Parathyroid adenoma (tissue), 2 donors: Measurements from ENCODE around the gene PYGB.

Experiments
- H2AFZ ChIP-seq: fragments of 300-600 bp; sonication (generic); one replicate; pipeline ENCODE4 v1.7.0; 2017; ENCODE audit warnings: antibody characterized with exemption, mild to moderate bottlenecking
- H3K27ac ChIP-seq: fragments of 300-600 bp; sonication (generic); one replicate; pipeline ENCODE4 v1.7.0; 2017
- H3K27me3 ChIP-seq: fragments of 300-600 bp; sonication (generic); one replicate; pipeline ENCODE4 v1.7.0; 2017; ENCODE audit warnings: low read length; ENCODE audit not compliant: control insufficient read depth, insufficient read depth
- H3K36me3 ChIP-seq: fragments of 300-600 bp; sonication (generic); one replicate; pipeline ENCODE4 v1.7.0; 2017; ENCODE audit warnings: low read length; ENCODE audit not compliant: control insufficient read depth, insufficient read depth
- H3K4me1 ChIP-seq: fragments of 300-600 bp; sonication (generic); one replicate; pipeline ENCODE4 v1.7.0; 2017; ENCODE audit warnings: control low read depth
- H3K4me2 ChIP-seq: fragments of 300-600 bp; sonication (generic); one replicate; pipeline ENCODE4 v1.7.0; 2017; ENCODE audit warnings: low read length
- H3K4me3 ChIP-seq: fragments of 300-600 bp; sonication (generic); one replicate; pipeline ENCODE4 v1.7.0; 2017; ENCODE audit warnings: low read depth, low read length
- H3K79me2 ChIP-seq: fragments of 300-600 bp; sonication (generic); one replicate; pipeline ENCODE4 v1.7.0; 2017; ENCODE audit warnings: control low read depth
- H3K9ac ChIP-seq: fragments of 300-600 bp; sonication (generic); one replicate; pipeline ENCODE4 v1.7.0; 2017; ENCODE audit warnings: mild to moderate bottlenecking
- H3K9me3 ChIP-seq: fragments of 300-600 bp; sonication (generic); one replicate; pipeline ENCODE4 v1.7.0; 2017; ENCODE audit warnings: low read length; ENCODE audit not compliant: control insufficient read depth
- TF ChIP-seq, protein P1 (sequence below): fragments of 300-600 bp; sonication (generic); IDR thresholded peaks from one replicate; pipeline ENCODE4 v1.7.0; 2017; ENCODE audit warnings: antibody characterized with exemption, mild to moderate bottlenecking
- donor health status: primary hyperparathyroidism.

PYGB gene

DNA sequence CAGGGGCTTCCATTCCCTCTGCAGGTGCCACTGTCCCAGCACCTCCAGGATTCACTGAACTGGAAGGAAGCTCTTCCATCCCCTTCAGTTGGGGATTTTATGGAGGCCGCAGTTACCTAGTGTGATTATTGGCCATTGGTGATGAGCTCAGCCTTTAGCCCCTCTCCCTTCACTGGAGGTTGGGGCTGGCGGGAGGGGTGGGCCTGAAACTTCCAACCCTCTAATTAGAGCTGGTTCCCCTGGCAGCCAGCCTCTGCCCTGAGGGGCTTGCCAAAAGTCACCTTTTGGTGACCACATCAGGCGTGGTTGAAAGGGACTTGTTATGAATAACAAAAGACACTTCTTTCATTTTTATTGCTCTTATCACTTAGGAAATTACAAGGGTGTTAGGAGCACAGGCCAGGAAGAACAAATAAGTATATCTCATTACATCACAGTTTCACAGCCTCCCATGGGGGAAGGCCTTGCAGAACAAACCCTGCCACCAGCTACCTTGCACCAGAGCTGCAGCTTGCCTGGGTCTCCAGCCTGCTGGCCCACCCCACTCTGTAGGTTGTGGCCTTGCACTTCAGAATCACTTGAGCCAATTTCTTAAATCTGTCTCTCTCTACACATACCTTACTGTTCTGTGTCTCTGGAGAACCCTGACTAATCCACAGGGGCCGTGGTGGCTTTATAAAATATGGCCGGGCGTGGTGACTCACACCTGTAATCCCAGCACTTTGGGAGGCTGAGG lies 5.0 kb downstream of the PYGB start:
- Histone ChIP-seq H3K4me1 (peaks cover 7% of the 10 kb centered on the region), H3K36me3 (no peaks in the 10 kb centered on the region), H2AFZ (no peak overlapping the region), H3K27ac (no peak overlapping the region), H3K79me2 (peaks cover 35% of the 10 kb centered on the region), H3K9me3 (no peaks in the 10 kb centered on the region), H3K9ac (no peak overlapping the region), H3K4me3 (no peak overlapping the region), H3K4me2 (no peak overlapping the region), H3K27me3 (no peaks in the 10 kb centered on the region)
- TF ChIP-seq, protein P1, sequence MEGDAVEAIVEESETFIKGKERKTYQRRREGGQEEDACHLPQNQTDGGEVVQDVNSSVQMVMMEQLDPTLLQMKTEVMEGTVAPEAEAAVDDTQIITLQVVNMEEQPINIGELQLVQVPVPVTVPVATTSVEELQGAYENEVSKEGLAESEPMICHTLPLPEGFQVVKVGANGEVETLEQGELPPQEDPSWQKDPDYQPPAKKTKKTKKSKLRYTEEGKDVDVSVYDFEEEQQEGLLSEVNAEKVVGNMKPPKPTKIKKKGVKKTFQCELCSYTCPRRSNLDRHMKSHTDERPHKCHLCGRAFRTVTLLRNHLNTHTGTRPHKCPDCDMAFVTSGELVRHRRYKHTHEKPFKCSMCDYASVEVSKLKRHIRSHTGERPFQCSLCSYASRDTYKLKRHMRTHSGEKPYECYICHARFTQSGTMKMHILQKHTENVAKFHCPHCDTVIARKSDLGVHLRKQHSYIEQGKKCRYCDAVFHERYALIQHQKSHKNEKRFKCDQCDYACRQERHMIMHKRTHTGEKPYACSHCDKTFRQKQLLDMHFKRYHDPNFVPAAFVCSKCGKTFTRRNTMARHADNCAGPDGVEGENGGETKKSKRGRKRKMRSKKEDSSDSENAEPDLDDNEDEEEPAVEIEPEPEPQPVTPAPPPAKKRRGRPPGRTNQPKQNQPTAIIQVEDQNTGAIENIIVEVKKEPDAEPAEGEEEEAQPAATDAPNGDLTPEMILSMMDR, result no peak

DNA sequence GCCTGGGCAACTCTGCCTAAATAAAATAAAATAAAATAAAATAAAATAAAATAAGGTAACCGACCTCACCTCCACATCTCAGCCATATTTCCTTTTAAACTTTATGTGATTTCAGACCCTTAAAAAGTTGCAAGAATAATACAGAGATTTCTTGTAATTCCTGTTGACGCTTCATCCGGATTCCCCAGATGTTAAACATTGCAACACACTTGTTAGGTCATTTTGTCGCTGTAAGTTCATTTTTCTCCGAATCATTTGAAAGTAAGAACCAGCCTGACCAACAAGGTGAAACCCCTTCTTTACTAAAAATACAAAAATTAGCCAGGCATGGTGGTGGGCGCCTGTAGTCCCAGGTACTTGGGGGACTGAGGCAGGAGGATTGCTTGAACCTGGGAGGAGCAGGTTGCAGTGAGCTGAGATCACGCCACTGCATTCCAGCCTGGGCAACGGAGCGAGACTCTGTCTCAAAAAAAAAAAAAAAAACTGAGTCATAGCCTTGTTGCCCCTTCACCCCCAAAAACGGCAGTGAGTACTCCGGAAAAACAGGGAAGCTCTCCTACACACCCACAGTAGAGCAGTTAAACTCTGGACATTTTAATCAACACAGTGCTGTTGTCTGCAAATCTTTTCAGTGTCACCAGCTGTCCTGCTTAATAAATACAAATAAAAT lies 5.9 kb downstream of the PYGB start:
- Histone ChIP-seq H3K27ac (no peak overlapping the region), H3K4me3 (no peak overlapping the region), H3K79me2 (peaks cover 37% of the 10 kb centered on the region), H3K36me3 (no peaks in the 10 kb centered on the region), H3K9ac (no peak overlapping the region), H3K4me1 (peaks cover 7% of the 10 kb centered on the region), H3K9me3 (no peaks in the 10 kb centered on the region), H2AFZ (no peak overlapping the region), H3K27me3 (no peaks in the 10 kb centered on the region), H3K4me2 (no peak overlapping the region)
- TF ChIP-seq, protein P1, result no peak

DNA sequence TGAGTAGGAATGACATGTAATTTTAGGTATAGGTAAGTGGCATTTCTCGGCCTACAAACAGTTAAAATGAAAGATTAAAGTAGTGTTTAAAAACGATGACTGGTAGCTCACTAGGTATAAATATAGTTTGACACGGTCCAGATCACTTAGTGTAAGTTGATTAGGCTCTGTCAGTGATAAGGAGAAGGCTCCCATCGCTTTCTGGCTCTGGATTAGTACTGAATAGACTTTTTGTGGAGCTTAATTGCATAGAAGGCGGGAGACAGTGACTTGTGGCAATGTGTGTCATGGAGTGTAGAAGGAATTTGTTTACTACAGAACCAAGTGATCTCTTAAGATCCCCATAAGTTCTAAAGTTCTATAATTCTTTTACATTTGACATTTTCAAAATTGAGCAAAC lies 6.7 kb downstream of the PYGB start:
- no peak overlapping the region for H3K9ac ChIP-seq

DNA sequence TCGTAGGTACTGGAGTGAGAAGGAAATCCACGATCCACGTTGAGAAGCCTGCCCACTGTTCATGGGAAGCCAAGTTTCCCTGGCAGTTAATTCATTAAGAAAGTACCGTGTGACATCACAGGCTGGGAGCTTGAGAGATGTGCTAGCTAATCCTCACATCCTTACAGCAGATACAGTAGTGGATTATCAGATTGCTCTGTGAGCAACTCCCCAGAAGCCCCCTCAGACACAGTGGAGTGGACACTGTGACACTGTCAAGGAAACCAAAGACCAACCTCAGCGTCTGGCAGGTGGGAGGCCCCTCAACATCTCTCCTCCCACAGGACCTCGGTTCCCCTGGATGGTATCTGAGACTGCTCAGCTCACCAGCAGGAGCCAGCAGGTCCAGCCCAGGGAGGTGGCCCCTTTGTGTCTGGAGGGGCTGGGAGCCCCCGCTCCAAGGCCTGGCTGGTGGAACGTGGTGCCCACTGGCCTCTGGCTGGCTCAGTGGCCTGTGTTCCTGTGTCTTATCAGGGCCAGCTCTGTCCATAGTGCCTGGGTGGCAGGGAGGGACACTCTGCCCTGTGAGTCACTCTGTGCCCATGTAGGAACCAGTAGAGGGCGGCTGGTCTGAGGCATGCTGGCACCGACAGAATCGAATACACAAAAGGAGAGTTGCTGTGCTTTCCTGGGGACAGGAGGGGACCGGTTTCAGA lies 7.2 kb downstream of the PYGB start:
- Histone ChIP-seq H3K79me2 (peaks cover 31% of the 10 kb centered on the region), H2AFZ (no peak overlapping the region), H3K4me3 (no peak overlapping the region), H3K9ac (no peak overlapping the region), H3K4me2 (no peak overlapping the region), H3K27ac (no peak overlapping the region), H3K9me3 (no peaks in the 10 kb centered on the region), H3K36me3 (no peaks in the 10 kb centered on the region), H3K4me1 (peaks cover 3% of the 10 kb centered on the region), H3K27me3 (no peaks in the 10 kb centered on the region)
- TF ChIP-seq, protein P1, result no peak

More for the DNA sequence above, 6.7 kb downstream of the PYGB start:
- Histone ChIP-seq H3K36me3 (no peaks in the 10 kb centered on the region), H3K27me3 (no peaks in the 10 kb centered on the region), H3K4me3 (no peak overlapping the region), H3K79me2 (peaks cover 35% of the 10 kb centered on the region), H2AFZ (no peak overlapping the region), H3K27ac (no peak overlapping the region), H3K4me1 (peaks cover 3% of the 10 kb centered on the region), H3K4me2 (no peak overlapping the region), H3K9me3 (no peaks in the 10 kb centered on the region)
- TF ChIP-seq, protein P1, result no peak
